ENCODE measurements around the gene ARMC12. TPM values are rescaled to one million over a fixed set of nuclear protein-coding genes. Genes with fewer than 3 reads are reported as not detected.
"Not testable (repeated sequence)": the region's sequence is repeated elsewhere in the genome, so short reads cannot be mapped to it uniquely, and the experiment has no call there.

The ARMC12 gene
- 1 to 10 TPM in 1 of 4 donors, under 1 TPM in 1, not detected in 2; 0.68 to 1.5 TPM for total RNA-seq

GRCh38 chr6:35736982-35737412 is at the start of gene ARMC12:
ARMC12 (plus strand) TSS chr6:35737032; CDS start chr6:35737109, 77 bp downstream.
- Histone ChIP-seq H3K4me3 (no peak within 1 kb of the TSS), H3K27ac (peak within 1 kb of the TSS in 1 of 4 donors; percentile 31), H3K4me1 (peaks cover 24 to 60% (median 44%) of the 10 kb centered on the region in 4 donors), H3K36me3 (no peaks in the 10 kb centered on the region), H3K27me3 (no peaks in the 10 kb centered on the region), H3K9me3 (no peaks in the 10 kb centered on the region)
- DNase-seq = no peak
- in situ Hi-C loops (cut with MboI; ENCODE audit: low pct_ligation_motif_present in 1 of 4, low pct_unique_long_range_greater_than_20kb in 1 of 4, low sequenced_read_pairs in 3 of 4) (loop anchor here (5.0 to 25.0 kb wide), 5 partner anchors 152 to 400 kb away; partner anchors contain the start of gene PPARD (in 1 of the 4)), intact Hi-C loops (cut with DNase I; ENCODE audit: low total_unique reads) (loop anchor here (5.0 kb wide), 1 partner anchor 155 kb away; no protein-coding TSS in a partner anchor)
- no peak for TF ChIP-seq EP300 (IDR thresholded peaks at IDR 0.05; ENCODE audit: low read depth)
- no peak for TF ChIP-seq POLR2AphosphoS5 (IDR thresholded peaks at IDR 0.05)
- no peak for TF ChIP-seq CTCF (IDR thresholded peaks at IDR 0.05)
- no peak for TF ChIP-seq POLR2A (IDR thresholded peaks at IDR 0.05)
- WGBS, 2 donors (ENCODE audit: low coverage in 1 of 2) = 92 to 93% methylated on average over 3 to 10 of the region's 10 CpGs

- WGBS, 2 donors (ENCODE audit: low coverage in 1 of 2) = 0 to 1% methylated on average over 4 to 59 of the region's 100 CpGs
- peak overlapping the region; percentile 84 to 98 (median 92) for H3K4me3 ChIP-seq
- peaks cover 18 to 37% (median 30%) of the 10 kb centered on the region in 4 donors for H3K4me1 ChIP-seq
- H3K27me3 ChIP-seq = no peaks in the 10 kb centered on the region
- peak; percentile 74 for DNase-seq
- TF ChIP-seq POLR2A (IDR thresholded peaks at IDR 0.05) (peak; percentile 77), EP300 (IDR thresholded peaks at IDR 0.05; ENCODE audit: low read depth) (no peak), CTCF (IDR thresholded peaks at IDR 0.05) (peak in 2 of 5 experiments; percentile 3 to 18), POLR2AphosphoS5 (IDR thresholded peaks at IDR 0.05) (peak; percentile 22 to 72 (median 71))
- peaks cover 0 to 13% (median 3%) of the 10 kb centered on the region in 4 donors for H3K36me3 ChIP-seq
- H3K27ac ChIP-seq = peak overlapping the region; percentile 97 to 99 (median 98)
- in situ Hi-C loops (cut with MboI; ENCODE audit: low pct_ligation_motif_present in 1 of 4, low pct_unique_long_range_greater_than_20kb in 1 of 4, low sequenced_read_pairs in 3 of 4) = no loop called here
- H3K9me3 ChIP-seq = no peaks in the 10 kb centered on the region
- intact Hi-C loops (cut with DNase I; ENCODE audit: low total_unique reads) = loop anchor here (2.0 to 10.0 kb wide), 2 partner anchors 39 to 103 kb away; no protein-coding TSS in a partner anchor
Measured at GRCh38 chr6:35687658-35688604, 48.9 kb upstream of the ARMC12 start.

GRCh38 chr6:35688605-35689322 is 48.1 kb upstream of the ARMC12 start, which contains the start of gene FKBP5:
FKBP5 (minus strand) TSS chr6:35688915; CDS start chr6:35642824, 46,091 bp downstream.
- WGBS, 2 donors (ENCODE audit: low coverage in 1 of 2) = 4% methylated on average over 32 of the region's 80 CpGs; no CpG with 5 or more reads in 1 of the 2 donors
- Histone ChIP-seq H3K9me3 (no peaks in the 10 kb centered on the region), H3K27me3 (no peaks in the 10 kb centered on the region), H3K36me3 (peaks cover 0 to 6% (median 2%) of the 10 kb centered on the region in 4 donors), H3K4me3 (peak within 1 kb of the TSS; percentile 84 to 98 (median 92)), H3K27ac (peak within 1 kb of the TSS; percentile 97 to 99 (median 98)), H3K4me1 (peaks cover 18 to 37% (median 30%) of the 10 kb centered on the region in 4 donors)
- in situ Hi-C loops (cut with MboI; ENCODE audit: low pct_ligation_motif_present in 1 of 4, low pct_unique_long_range_greater_than_20kb in 1 of 4, low sequenced_read_pairs in 3 of 4) = no loop called here
- TF ChIP-seq CTCF (IDR thresholded peaks at IDR 0.05) = peak in 1 of 5 experiments; percentile 24
- peak; percentile 84 to 98 (median 95) for TF ChIP-seq POLR2AphosphoS5 (IDR thresholded peaks at IDR 0.05)
- TF ChIP-seq EP300 (IDR thresholded peaks at IDR 0.05; ENCODE audit: low read depth) = no peak
- TF ChIP-seq POLR2A (IDR thresholded peaks at IDR 0.05) = peak; percentile 81
- peak; percentile 97 for DNase-seq
- intact Hi-C loops (cut with DNase I; ENCODE audit: low total_unique reads) = loop anchor here (2.0 to 10.0 kb wide), 2 partner anchors 38 to 104 kb away; no protein-coding TSS in a partner anchor

GRCh38 chr6:35690006-35690405 is 46.8 kb upstream of the ARMC12 start:
- H3K4me3 ChIP-seq; intact Hi-C loops (cut with DNase I; ENCODE audit: low total_unique reads); H3K9me3 ChIP-seq; H3K27me3 ChIP-seq; DNase-seq; H3K36me3 ChIP-seq: not testable (repeated sequence)
- 97 to 98% methylated on average over 11 to 16 of the region's 16 CpGs for WGBS, 2 donors (ENCODE audit: low coverage in 1 of 2)
- Histone ChIP-seq H3K27ac (peak overlapping the region; percentile 97 to 99 (median 98)), H3K4me1 (peaks cover 18 to 32% (median 27%) of the 10 kb centered on the region in 4 donors)
- in situ Hi-C loops (cut with MboI; ENCODE audit: low pct_ligation_motif_present in 1 of 4, low pct_unique_long_range_greater_than_20kb in 1 of 4, low sequenced_read_pairs in 3 of 4) = loop anchor here in 1 of 4 donors (5.0 kb wide), 1 partner anchor 42 kb away; no protein-coding TSS in a partner anchor

All from transverse colon (tissue), 4 donors.